ENCODE measurements around the gene PAN3. TPM values are rescaled to one million over a fixed set of nuclear protein-coding genes. Genes with fewer than 3 reads are reported as not detected.

Gene PAN3
- total RNA-seq, 1 experiment from 2014 or later: 46.1 TPM

- TF ChIP-seq CTCF (conservative IDR thresholded peaks at IDR 0.05; ENCODE audit: low read depth, low read length): no peak
- TF ChIP-seq EZH2 (IDR thresholded peaks at IDR 0.05; ENCODE audit: borderline replicate concordance, low read depth, low read length, poor library complexity, severe bottlenecking): no peak
- Histone ChIP-seq H3K36me3 (ENCODE audit: insufficient read depth, low read length, poor library complexity, severe bottlenecking) (no peaks in the 10 kb centered on the region), H3K4me1 (ENCODE audit: insufficient read depth, low read length, poor library complexity, severe bottlenecking) (no peaks in the 10 kb centered on the region), H3K27me3 (replicated peaks; ENCODE audit: insufficient read depth, low read depth, low read length, poor library complexity) (no peaks in the 10 kb centered on the region), H3K27ac (ENCODE audit: low read depth, low read length, poor library complexity, severe bottlenecking) (no peak overlapping the region), H3K4me3 (ENCODE audit: low read depth, low read length, poor library complexity, severe bottlenecking) (no peak overlapping the region), H3K9me3 (ENCODE audit: low read depth, low read length, poor library complexity, severe bottlenecking) (no peaks in the 10 kb centered on the region)
- CTCF ChIA-PET: interaction anchor here (0.6 kb wide), 1 partner anchor 496 kb away, joined by 3 read pairs; no protein-coding TSS in a partner anchor
- no peak for DNase-seq (ENCODE audit: low spot score)
- POLR2A ChIA-PET (ENCODE audit: low non-redundant PET): no interaction called here
- BruUV-seq (replicated peaks): no TSS peak
- intact Hi-C loops (cut with micrococcal nuclease; ENCODE audit: unreplicated experiment): no loop called here
Measured at GRCh38 chr13:28316836-28317235, 178.5 kb downstream of the PAN3 start.

- DNase-seq (ENCODE audit: low spot score): no peak
- H3K4me3 ChIP-seq (ENCODE audit: low read depth, low read length, poor library complexity, severe bottlenecking): no peak overlapping the region
- H3K27ac ChIP-seq (ENCODE audit: low read depth, low read length, poor library complexity, severe bottlenecking): no peak overlapping the region
- no TSS peak for BruUV-seq (replicated peaks)
- H3K27me3 ChIP-seq (replicated peaks; ENCODE audit: insufficient read depth, low read depth, low read length, poor library complexity): no peaks in the 10 kb centered on the region
- no peaks in the 10 kb centered on the region for H3K36me3 ChIP-seq (ENCODE audit: insufficient read depth, low read length, poor library complexity, severe bottlenecking)
- H3K4me1 ChIP-seq (ENCODE audit: insufficient read depth, low read length, poor library complexity, severe bottlenecking): no peaks in the 10 kb centered on the region
- intact Hi-C loops (cut with micrococcal nuclease; ENCODE audit: unreplicated experiment): no loop called here
- ChIA-PET CTCF (no interaction called here), POLR2A (ENCODE audit: low non-redundant PET) (no interaction called here)
- H3K9me3 ChIP-seq (ENCODE audit: low read depth, low read length, poor library complexity, severe bottlenecking): no peaks in the 10 kb centered on the region
- TF ChIP-seq CTCF (conservative IDR thresholded peaks at IDR 0.05; ENCODE audit: low read depth, low read length) (no peak), EZH2 (IDR thresholded peaks at IDR 0.05; ENCODE audit: borderline replicate concordance, low read depth, low read length, poor library complexity, severe bottlenecking) (no peak)
Measured at GRCh38 chr13:28318496-28318895, 180.2 kb downstream of the PAN3 start.

- POLR2A ChIA-PET (ENCODE audit: low non-redundant PET): no interaction called here
- CTCF ChIA-PET: no interaction called here
- no peak overlapping the region for H3K4me3 ChIP-seq (ENCODE audit: low read depth, low read length, poor library complexity, severe bottlenecking)
- peaks cover 6% of the 10 kb centered on the region for H3K4me1 ChIP-seq (ENCODE audit: insufficient read depth, low read length, poor library complexity, severe bottlenecking)
- intact Hi-C loops (cut with micrococcal nuclease; ENCODE audit: unreplicated experiment): no loop called here
- H3K36me3 ChIP-seq (ENCODE audit: insufficient read depth, low read length, poor library complexity, severe bottlenecking): no peaks in the 10 kb centered on the region
- TF ChIP-seq CTCF (conservative IDR thresholded peaks at IDR 0.05; ENCODE audit: low read depth, low read length): no peak
- TF ChIP-seq EZH2 (IDR thresholded peaks at IDR 0.05; ENCODE audit: borderline replicate concordance, low read depth, low read length, poor library complexity, severe bottlenecking): no peak
- BruUV-seq (replicated peaks): no TSS peak
- H3K27ac ChIP-seq (ENCODE audit: low read depth, low read length, poor library complexity, severe bottlenecking): no peak overlapping the region
- no peaks in the 10 kb centered on the region for H3K27me3 ChIP-seq (replicated peaks; ENCODE audit: insufficient read depth, low read depth, low read length, poor library complexity)
- DNase-seq (ENCODE audit: low spot score): no peak
- no peaks in the 10 kb centered on the region for H3K9me3 ChIP-seq (ENCODE audit: low read depth, low read length, poor library complexity, severe bottlenecking)
Measured at GRCh38 chr13:28319528-28319927, 181.2 kb downstream of the PAN3 start.
